AG04449 (cell line): ENCODE results near the gene NMRK1.

ENCODE experiments used
- CTCF ChIA-PET: fragments of 350-600 bp; formaldehyde crosslinking; extraction: SDS; loops from one replicate; lab custom pipeline; 2021; ENCODE audit warnings: antibody characterized with exemption; lab: Yijun Ruan, JAX
- POLR2A ChIA-PET: fragments of 400-600, 350-600 bp; formaldehyde crosslinking; extraction: SDS; loops from one replicate; lab custom pipeline; 2020; ENCODE audit warnings: antibody characterized with exemption, inconsistent platforms; lab: Yijun Ruan, JAX
- DNase-seq: peaks from one replicate; pipeline ENCODE4 v3.0.0-alpha.2; 2010; ENCODE audit warnings: low read depth, low spot score
- H3K4me3 ChIP-seq: 2 replicates; pipeline ENCODE4 v1.5.1; 2011; ENCODE audit warnings: low read depth, mild to moderate bottlenecking, control low read depth, low read length
- TF ChIP-seq, protein P1 (sequence below): IDR thresholded peaks from one replicate; pipeline ENCODE4 v1.5.1; 2011; ENCODE audit warnings: mild to moderate bottlenecking, moderate library complexity, low read length, control low read depth, inconsistent platforms; ENCODE audit not compliant: insufficient read depth; ENCODE audit errors: missing control alignments

NMRK1 gene

DNA sequence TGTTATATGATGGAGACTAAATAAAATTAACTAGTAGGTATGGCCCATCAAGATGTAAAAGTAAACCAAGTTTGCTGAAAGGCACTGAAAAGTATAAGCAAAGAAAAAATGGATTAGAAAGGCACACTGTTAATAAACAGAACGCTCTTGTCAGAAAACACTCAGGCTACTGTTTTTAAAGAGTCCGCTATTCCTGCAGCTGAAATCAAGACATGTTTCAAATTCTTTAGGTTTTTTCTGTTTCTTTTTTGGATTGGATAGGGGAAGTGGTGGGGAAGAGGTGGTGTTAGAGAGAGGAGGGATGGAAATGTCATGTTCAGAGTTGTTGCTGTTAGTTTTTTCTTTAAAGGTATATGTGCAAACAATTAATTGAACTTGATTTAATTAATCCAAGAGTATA, 17.9 kb upstream of the NMRK1 start:
- no peak overlapping the region for H3K4me3 ChIP-seq
- DNase-seq = no peak
- TF ChIP-seq, protein P1, sequence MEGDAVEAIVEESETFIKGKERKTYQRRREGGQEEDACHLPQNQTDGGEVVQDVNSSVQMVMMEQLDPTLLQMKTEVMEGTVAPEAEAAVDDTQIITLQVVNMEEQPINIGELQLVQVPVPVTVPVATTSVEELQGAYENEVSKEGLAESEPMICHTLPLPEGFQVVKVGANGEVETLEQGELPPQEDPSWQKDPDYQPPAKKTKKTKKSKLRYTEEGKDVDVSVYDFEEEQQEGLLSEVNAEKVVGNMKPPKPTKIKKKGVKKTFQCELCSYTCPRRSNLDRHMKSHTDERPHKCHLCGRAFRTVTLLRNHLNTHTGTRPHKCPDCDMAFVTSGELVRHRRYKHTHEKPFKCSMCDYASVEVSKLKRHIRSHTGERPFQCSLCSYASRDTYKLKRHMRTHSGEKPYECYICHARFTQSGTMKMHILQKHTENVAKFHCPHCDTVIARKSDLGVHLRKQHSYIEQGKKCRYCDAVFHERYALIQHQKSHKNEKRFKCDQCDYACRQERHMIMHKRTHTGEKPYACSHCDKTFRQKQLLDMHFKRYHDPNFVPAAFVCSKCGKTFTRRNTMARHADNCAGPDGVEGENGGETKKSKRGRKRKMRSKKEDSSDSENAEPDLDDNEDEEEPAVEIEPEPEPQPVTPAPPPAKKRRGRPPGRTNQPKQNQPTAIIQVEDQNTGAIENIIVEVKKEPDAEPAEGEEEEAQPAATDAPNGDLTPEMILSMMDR = no peak
- ChIA-PET CTCF (interaction anchor here (1.0 kb wide), 1 partner anchor 103 kb away, joined by 3 read pairs; no protein-coding TSS in a partner anchor), POLR2A (no interaction called here)

DNA sequence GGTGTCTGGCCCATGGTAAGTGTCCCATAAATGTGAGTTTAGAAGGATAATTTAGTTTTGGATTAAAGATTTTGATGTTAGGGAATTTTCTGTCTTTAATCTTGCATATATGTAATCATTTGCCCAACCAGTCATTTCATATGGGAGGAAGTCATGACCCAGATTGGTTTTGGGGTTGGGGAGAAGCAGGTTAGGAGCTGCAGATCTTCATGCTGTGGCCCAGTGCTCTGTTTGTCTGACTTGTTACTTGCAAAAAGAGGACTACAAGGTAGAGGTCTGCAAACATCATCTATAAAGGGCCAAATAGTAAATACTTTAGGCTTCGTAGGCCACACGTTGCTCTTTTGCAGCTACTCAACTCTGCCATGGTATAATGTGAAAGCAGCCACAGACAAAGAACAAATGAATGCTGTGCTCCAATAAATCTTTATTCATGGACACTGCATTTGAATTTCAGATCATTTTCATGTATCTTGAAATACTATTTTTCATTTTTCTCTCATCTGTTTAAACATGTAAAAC, 17.1 kb upstream of the NMRK1 start:
- DNase-seq = no peak
- CTCF ChIA-PET = interaction anchor here (1.0 to 1.3 kb wide), 2 partner anchors 10 to 102 kb away, joined by 3 read pairs; no protein-coding TSS in a partner anchor
- POLR2A ChIA-PET = no interaction called here
- no peak overlapping the region for H3K4me3 ChIP-seq
- TF ChIP-seq, protein P1 = no peak

DNA sequence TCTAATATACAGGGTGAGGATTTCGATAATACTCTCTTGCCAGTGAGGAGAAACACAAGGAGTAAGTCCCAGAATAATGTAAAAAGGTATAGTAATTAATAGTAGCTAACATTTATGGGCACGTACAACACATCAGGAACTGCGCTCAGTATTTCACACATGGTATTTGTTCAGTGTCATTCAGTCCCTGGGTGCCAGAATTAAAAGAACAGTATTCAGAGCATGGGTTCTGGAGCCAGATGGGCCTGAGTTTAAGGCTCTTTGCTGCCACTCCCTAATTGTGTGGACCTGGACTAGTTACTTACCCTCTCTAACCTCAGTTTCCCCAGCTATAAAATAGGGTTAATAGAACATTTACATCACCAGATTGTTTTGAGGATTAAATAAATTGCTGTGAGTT, 16.7 kb upstream of the NMRK1 start:
- no peak for DNase-seq
- TF ChIP-seq, protein P1 = no peak
- POLR2A ChIA-PET = no interaction called here
- CTCF ChIA-PET = interaction anchor here (1.3 kb wide), 2 partner anchors 10 to 329 kb away, joined by 3 read pairs; no protein-coding TSS in a partner anchor
- H3K4me3 ChIP-seq = no peak overlapping the region

DNA sequence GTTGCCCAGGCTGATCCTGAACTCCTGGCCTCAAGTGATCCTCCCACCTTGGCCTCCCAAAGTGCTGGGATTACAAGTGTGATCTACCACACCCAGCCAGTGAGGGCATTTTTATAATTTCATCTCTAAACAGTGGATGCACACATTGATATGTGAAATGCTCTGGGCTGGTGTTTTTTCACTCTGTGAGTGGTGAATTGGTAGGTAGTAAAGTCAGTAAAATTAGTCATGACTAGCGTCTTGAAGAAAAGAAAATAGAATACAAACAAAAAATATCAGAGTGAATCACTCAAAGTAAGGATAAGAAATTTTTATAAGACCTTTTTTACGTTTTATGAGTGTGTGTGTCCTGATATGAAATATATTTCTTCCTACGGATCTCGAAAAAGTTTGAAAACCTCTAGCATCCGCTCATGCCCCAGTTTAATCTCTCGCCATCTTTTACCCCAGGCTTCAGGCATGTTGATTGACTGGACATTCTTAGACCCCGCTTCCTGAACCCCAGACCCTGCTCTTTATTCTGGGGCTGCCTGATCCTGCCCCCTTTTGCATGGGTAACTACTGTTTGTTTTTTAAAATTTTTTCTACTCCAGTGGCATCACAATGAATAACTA, 14.3 kb upstream of the NMRK1 start:
- POLR2A ChIA-PET = no interaction called here

DNA sequence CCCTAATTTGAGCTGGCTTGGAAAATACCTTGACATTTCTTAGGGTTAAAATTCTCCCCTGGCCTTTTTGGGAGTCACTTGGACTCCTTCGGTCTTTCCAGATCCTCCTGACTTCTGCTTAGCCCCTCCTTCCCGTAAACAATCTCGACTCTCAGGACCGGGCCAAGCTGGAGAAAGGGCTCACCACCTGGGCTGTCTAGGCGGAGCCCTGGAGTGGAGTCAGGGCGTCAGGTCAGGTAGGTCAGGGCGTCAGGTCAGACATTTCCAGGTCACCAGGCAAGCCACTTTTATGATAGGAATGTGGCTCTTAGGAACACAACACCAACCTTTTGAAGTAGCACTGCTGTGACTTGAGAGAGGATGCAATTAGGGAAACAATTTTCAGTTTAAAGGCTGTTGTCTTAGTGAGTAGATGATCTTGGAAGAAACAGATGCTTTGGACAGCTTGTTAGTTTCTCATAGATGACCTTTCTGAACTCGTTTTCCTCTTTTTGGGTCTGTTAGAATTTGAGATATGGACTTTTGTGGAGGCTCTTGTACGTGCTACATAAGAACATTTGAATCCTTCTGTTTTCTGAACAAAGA, 13.1 kb upstream of the NMRK1 start:
- ChIA-PET CTCF (interaction anchor here (1.7 kb wide), 1 partner anchor 9 kb away, joined by 6 read pairs; no protein-coding TSS in a partner anchor), POLR2A (no interaction called here)
- H3K4me3 ChIP-seq = no peak overlapping the region
- TF ChIP-seq, protein P1 = no peak
- DNase-seq = no peak

More for the DNA sequence above, 14.3 kb upstream of the NMRK1 start:
- CTCF ChIA-PET = interaction anchor here (1.1 kb wide), 1 partner anchor 13 kb away, joined by 4 read pairs; no protein-coding TSS in a partner anchor
- no peak for DNase-seq
- no peak overlapping the region for H3K4me3 ChIP-seq
- TF ChIP-seq, protein P1 = no peak

DNA sequence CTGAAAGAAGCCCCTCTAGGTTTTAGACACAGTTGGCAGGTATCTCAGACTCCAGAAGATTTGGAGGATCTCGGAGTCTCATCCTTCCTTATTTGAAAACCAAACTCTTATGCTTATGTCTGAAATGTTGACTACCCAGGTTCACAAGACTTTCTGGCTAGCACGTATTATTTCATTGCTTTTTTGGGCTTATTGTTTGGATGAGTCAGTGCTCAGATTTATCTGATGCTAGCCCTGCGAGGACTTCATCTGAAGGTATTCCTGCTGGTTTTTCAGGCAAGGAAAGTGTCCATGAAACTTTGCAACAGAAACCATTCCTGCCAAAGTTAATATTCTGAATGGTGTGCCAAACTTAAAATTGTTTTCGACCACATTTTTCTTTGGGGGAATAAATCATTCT, 8.8 kb upstream of the NMRK1 start:
- ChIA-PET CTCF (no interaction called here), POLR2A (no interaction called here)
- no peak for DNase-seq
- TF ChIP-seq, protein P1 = no peak
- H3K4me3 ChIP-seq = no peak overlapping the region
